HUDEP-2 (cell line): ENCODE data around the gene HNRNPUL2.

Experiments used
- DNase-seq, 76 experiments: peaks; one replicate each; lab custom pipeline; 2025; ENCODE audit not compliant: unreplicated experiment in 76 of 76; lab: John Stamatoyannopoulos, UW

The HNRNPUL2 gene

GRCh38 chr11:62727872-62728170 is 564 bp upstream of the HNRNPUL2 start:
- DNase-seq = peak in 75 of 76 experiments; percentile 52 to 97 (median 86)

GRCh38 chr11:62726915-62727164 is 417 bp downstream of the HNRNPUL2 start:
- DNase-seq = peak in 25 of 76 experiments; percentile 19 to 70 (median 61)

- DNase-seq = peak in 2 of 76 experiments; percentile 12 to 61
Measured at GRCh38 chr11:62726156-62726914, 922 bp downstream of the HNRNPUL2 start.

- no peak for DNase-seq
Measured at GRCh38 chr11:62725646-62726045, 1.6 kb downstream of the HNRNPUL2 start.

GRCh38 chr11:62724171-62724570 is 3.1 kb downstream of the HNRNPUL2 start:
- no peak for DNase-seq

GRCh38 chr11:62721994-62722393 is 5.3 kb downstream of the HNRNPUL2 start:
- peak in 2 of 76 experiments; percentile 4 to 11 for DNase-seq

GRCh38 chr11:62719302-62719978 is 7.8 kb downstream of the HNRNPUL2 start:
- no peak for DNase-seq

- no peak for DNase-seq
Measured at GRCh38 chr11:62716816-62717215, 10.4 kb downstream of the HNRNPUL2 start.

GRCh38 chr11:62716206-62716605 is 11.1 kb downstream of the HNRNPUL2 start:
- no peak for DNase-seq

GRCh38 chr11:62715150-62716130 is 11.8 kb downstream of the HNRNPUL2 start:
- no peak for DNase-seq

- peak in 22 of 76 experiments; percentile 4 to 42 (median 18) for DNase-seq
Measured at GRCh38 chr11:62713343-62713742, 13.9 kb downstream of the HNRNPUL2 start.

- DNase-seq = no peak
Measured at GRCh38 chr11:62712861-62713260, 14.4 kb downstream of the HNRNPUL2 start.

- DNase-seq = no peak
Measured at GRCh38 chr11:62712276-62712812, 14.9 kb downstream of the HNRNPUL2 start.

- DNase-seq = peak in 13 of 76 experiments; percentile 3 to 70 (median 36)
Measured at GRCh38 chr11:62710001-62710345, 17.3 kb downstream of the HNRNPUL2 start.

GRCh38 chr11:62709247-62710000 is 17.8 kb downstream of the HNRNPUL2 start:
- peak in 75 of 76 experiments; percentile 71 to 97 (median 93) for DNase-seq

GRCh38 chr11:62708793-62709192 is 18.5 kb downstream of the HNRNPUL2 start:
- peak in 9 of 76 experiments; percentile 11 to 63 (median 35) for DNase-seq

- DNase-seq = peak in 49 of 76 experiments; percentile 5 to 57 (median 30)
Measured at GRCh38 chr11:62708392-62708791, 18.9 kb downstream of the HNRNPUL2 start.

- peak in 3 of 76 experiments; percentile 5 to 36 (median 6) for DNase-seq
Measured at GRCh38 chr11:62707277-62707861, 19.9 kb downstream of the HNRNPUL2 start, which contains the start of the genes BSCL2 and GNG3. Gene BSCL2 (minus strand): TSS chr11:62707424. CDS start chr11:62707195, 229 bp downstream. Gene GNG3 (plus strand): TSS chr11:62707676. CDS start chr11:62708296, 620 bp downstream.

GRCh38 chr11:62706850-62707247 is 20.4 kb downstream of the HNRNPUL2 start:
- DNase-seq = peak in 4 of 76 experiments; percentile 22 to 51 (median 35)
